ENCODE data around the gene TMEM42.

The TMEM42 gene

GRCh38 chr3:44899683-44900367 is 38.1 kb downstream of the TMEM42 start:
- Histone ChIP-seq H3K9me3 (replicated peaks; ENCODE audit: low read length) (no peaks in the 10 kb centered on the region), H3K4me3 (ENCODE audit: low read length) (no peak overlapping the region), H3K27me3 (ENCODE audit: control insufficient read depth, insufficient read depth, low read length) (no peaks in the 10 kb centered on the region), H3K9ac (ENCODE audit: low read depth, low read length) (no peak overlapping the region), H3K36me3 (ENCODE audit: insufficient read depth, low read length) (no peaks in the 10 kb centered on the region), H3K4me2 (ENCODE audit: low read length) (no peak overlapping the region), H3K4me1 (ENCODE audit: control insufficient read depth, insufficient read depth, low read length) (no peaks in the 10 kb centered on the region)

- H3K36me3 ChIP-seq (ENCODE audit: insufficient read depth, low read length): no peaks in the 10 kb centered on the region
- no peak overlapping the region for H3K9ac ChIP-seq (ENCODE audit: low read depth, low read length)
- no peak overlapping the region for H3K4me3 ChIP-seq (ENCODE audit: low read length)
- H3K9me3 ChIP-seq (replicated peaks; ENCODE audit: low read length): no peaks in the 10 kb centered on the region
- H3K27me3 ChIP-seq (ENCODE audit: control insufficient read depth, insufficient read depth, low read length): no peaks in the 10 kb centered on the region
- H3K4me1 ChIP-seq (ENCODE audit: control insufficient read depth, insufficient read depth, low read length): peaks cover 3% of the 10 kb centered on the region
- no peak overlapping the region for H3K4me2 ChIP-seq (ENCODE audit: low read length)
These were observed 40.9 kb downstream of the TMEM42 start for GRCh38 chr3:44902628-44903027.

GRCh38 chr3:44903314-44903713 is 41.6 kb downstream of the TMEM42 start:
- no peak overlapping the region for H3K9ac ChIP-seq (ENCODE audit: low read depth, low read length)
- no peak overlapping the region for H3K4me2 ChIP-seq (ENCODE audit: low read length)
- H3K4me1 ChIP-seq (ENCODE audit: control insufficient read depth, insufficient read depth, low read length): peaks cover 3% of the 10 kb centered on the region
- no peaks in the 10 kb centered on the region for H3K36me3 ChIP-seq (ENCODE audit: insufficient read depth, low read length)
- H3K4me3 ChIP-seq (ENCODE audit: low read length): no peak overlapping the region
- no peaks in the 10 kb centered on the region for H3K27me3 ChIP-seq (ENCODE audit: control insufficient read depth, insufficient read depth, low read length)
- H3K9me3 ChIP-seq (replicated peaks; ENCODE audit: low read length): no peaks in the 10 kb centered on the region

- H3K4me2 ChIP-seq (ENCODE audit: low read length): no peak overlapping the region
- peaks cover under 1% of the 10 kb centered on the region for H3K9me3 ChIP-seq (replicated peaks; ENCODE audit: low read length)
- H3K27me3 ChIP-seq (ENCODE audit: control insufficient read depth, insufficient read depth, low read length): no peaks in the 10 kb centered on the region
- H3K9ac ChIP-seq (ENCODE audit: low read depth, low read length): no peak overlapping the region
- H3K4me1 ChIP-seq (ENCODE audit: control insufficient read depth, insufficient read depth, low read length): peaks cover 3% of the 10 kb centered on the region
- H3K4me3 ChIP-seq (ENCODE audit: low read length): no peak overlapping the region
- H3K36me3 ChIP-seq (ENCODE audit: insufficient read depth, low read length): no peaks in the 10 kb centered on the region
These were observed 42.0 kb downstream of the TMEM42 start for GRCh38 chr3:44903751-44904150.

GRCh38 chr3:44905446-44906157 is 43.9 kb downstream of the TMEM42 start:
- H3K4me1 ChIP-seq (ENCODE audit: control insufficient read depth, insufficient read depth, low read length): peaks cover 3% of the 10 kb centered on the region
- H3K27me3 ChIP-seq (ENCODE audit: control insufficient read depth, insufficient read depth, low read length): no peaks in the 10 kb centered on the region
- H3K9me3 ChIP-seq (replicated peaks; ENCODE audit: low read length): peaks cover 15% of the 10 kb centered on the region
- H3K9ac ChIP-seq (ENCODE audit: low read depth, low read length): no peak overlapping the region
- no peak overlapping the region for H3K4me2 ChIP-seq (ENCODE audit: low read length)
- no peak overlapping the region for H3K4me3 ChIP-seq (ENCODE audit: low read length)
- H3K36me3 ChIP-seq (ENCODE audit: insufficient read depth, low read length): no peaks in the 10 kb centered on the region

- H3K4me3 ChIP-seq (ENCODE audit: low read length): no peak overlapping the region
- no peak overlapping the region for H3K9ac ChIP-seq (ENCODE audit: low read depth, low read length)
- no peaks in the 10 kb centered on the region for H3K36me3 ChIP-seq (ENCODE audit: insufficient read depth, low read length)
- peaks cover 3% of the 10 kb centered on the region for H3K4me1 ChIP-seq (ENCODE audit: control insufficient read depth, insufficient read depth, low read length)
- no peaks in the 10 kb centered on the region for H3K27me3 ChIP-seq (ENCODE audit: control insufficient read depth, insufficient read depth, low read length)
- H3K4me2 ChIP-seq (ENCODE audit: low read length): no peak overlapping the region
- H3K9me3 ChIP-seq (replicated peaks; ENCODE audit: low read length): peaks cover 23% of the 10 kb centered on the region
These were observed 45.3 kb downstream of the TMEM42 start for GRCh38 chr3:44906997-44907396.

GRCh38 chr3:44907612-44908011 is 45.9 kb downstream of the TMEM42 start:
- peaks cover 3% of the 10 kb centered on the region for H3K4me1 ChIP-seq (ENCODE audit: control insufficient read depth, insufficient read depth, low read length)
- no peak overlapping the region for H3K4me3 ChIP-seq (ENCODE audit: low read length)
- H3K9me3 ChIP-seq (replicated peaks; ENCODE audit: low read length): peaks cover 23% of the 10 kb centered on the region
- no peak overlapping the region for H3K4me2 ChIP-seq (ENCODE audit: low read length)
- no peaks in the 10 kb centered on the region for H3K27me3 ChIP-seq (ENCODE audit: control insufficient read depth, insufficient read depth, low read length)
- no peak overlapping the region for H3K9ac ChIP-seq (ENCODE audit: low read depth, low read length)
- no peaks in the 10 kb centered on the region for H3K36me3 ChIP-seq (ENCODE audit: insufficient read depth, low read length)

GRCh38 chr3:44909063-44909462 is 47.4 kb downstream of the TMEM42 start:
- H3K27me3 ChIP-seq (ENCODE audit: control insufficient read depth, insufficient read depth, low read length): no peaks in the 10 kb centered on the region
- H3K4me3 ChIP-seq (ENCODE audit: low read length): no peak overlapping the region
- H3K9ac ChIP-seq (ENCODE audit: low read depth, low read length): no peak overlapping the region
- H3K9me3 ChIP-seq (replicated peaks; ENCODE audit: low read length): peaks cover 23% of the 10 kb centered on the region
- H3K4me1 ChIP-seq (ENCODE audit: control insufficient read depth, insufficient read depth, low read length): peaks cover 3% of the 10 kb centered on the region
- H3K4me2 ChIP-seq (ENCODE audit: low read length): no peak overlapping the region
- H3K36me3 ChIP-seq (ENCODE audit: insufficient read depth, low read length): no peaks in the 10 kb centered on the region

GRCh38 chr3:44910693-44911092 is 49.0 kb downstream of the TMEM42 start:
- H3K4me3 ChIP-seq (ENCODE audit: low read length): no peak overlapping the region
- H3K9ac ChIP-seq (ENCODE audit: low read depth, low read length): no peak overlapping the region
- no peaks in the 10 kb centered on the region for H3K36me3 ChIP-seq (ENCODE audit: insufficient read depth, low read length)
- H3K27me3 ChIP-seq (ENCODE audit: control insufficient read depth, insufficient read depth, low read length): no peaks in the 10 kb centered on the region
- peaks cover 3% of the 10 kb centered on the region for H3K4me1 ChIP-seq (ENCODE audit: control insufficient read depth, insufficient read depth, low read length)
- H3K4me2 ChIP-seq (ENCODE audit: low read length): no peak overlapping the region
- H3K9me3 ChIP-seq (replicated peaks; ENCODE audit: low read length): peaks cover 23% of the 10 kb centered on the region

GRCh38 chr3:44913868-44914468 is 52.3 kb downstream of the TMEM42 start:
- H3K4me1 ChIP-seq (ENCODE audit: control insufficient read depth, insufficient read depth, low read length): no peaks in the 10 kb centered on the region
- no peaks in the 10 kb centered on the region for H3K27me3 ChIP-seq (ENCODE audit: control insufficient read depth, insufficient read depth, low read length)
- peaks cover 6% of the 10 kb centered on the region for H3K36me3 ChIP-seq (ENCODE audit: insufficient read depth, low read length)
- H3K4me2 ChIP-seq (ENCODE audit: low read length): no peak overlapping the region
- peaks cover 20% of the 10 kb centered on the region for H3K9me3 ChIP-seq (replicated peaks; ENCODE audit: low read length)
- no peak overlapping the region for H3K9ac ChIP-seq (ENCODE audit: low read depth, low read length)
- H3K4me3 ChIP-seq (ENCODE audit: low read length): no peak overlapping the region

GRCh38 chr3:44914936-44915335 is 53.2 kb downstream of the TMEM42 start:
- Histone ChIP-seq H3K4me1 (ENCODE audit: control insufficient read depth, insufficient read depth, low read length) (no peaks in the 10 kb centered on the region), H3K9ac (ENCODE audit: low read depth, low read length) (no peak overlapping the region), H3K9me3 (replicated peaks; ENCODE audit: low read length) (peaks cover 13% of the 10 kb centered on the region), H3K4me3 (ENCODE audit: low read length) (no peak overlapping the region), H3K27me3 (ENCODE audit: control insufficient read depth, insufficient read depth, low read length) (no peaks in the 10 kb centered on the region), H3K4me2 (ENCODE audit: low read length) (no peak overlapping the region), H3K36me3 (ENCODE audit: insufficient read depth, low read length) (peaks cover 6% of the 10 kb centered on the region)

All from skeletal muscle satellite cell (primary cell).